Nephron progenitor cell (in vitro differentiated cells): Measurements from ENCODE around the gene VSX2.

Experiments
- DNase-seq: peaks from one replicate; pipeline ENCODE4 v3.0.0; 2021
- H3K27ac Mint-ChIP-seq: 2 replicates; pipeline ENCODE4 v1.8.0; 2021; ENCODE audit warnings: mild to moderate bottlenecking, moderate library complexity, mixed read lengths
- H3K27me3 Mint-ChIP-seq: 2 replicates; pipeline ENCODE4 v1.8.0; 2021; ENCODE audit warnings: mild to moderate bottlenecking, low read depth, mixed read lengths; ENCODE audit not compliant: poor library complexity
- H3K36me3 Mint-ChIP-seq: 2 replicates; pipeline ENCODE4 v1.8.0; 2021; ENCODE audit warnings: low read depth, mixed read lengths
- H3K4me1 Mint-ChIP-seq: 2 replicates; pipeline ENCODE4 v1.8.0; 2021; ENCODE audit warnings: mixed read lengths
- H3K4me3 Mint-ChIP-seq: 2 replicates; pipeline ENCODE4 v1.8.0; 2021; ENCODE audit warnings: mild to moderate bottlenecking, moderate library complexity, mixed read lengths
- H3K9me3 Mint-ChIP-seq: 2 replicates; pipeline ENCODE4 v1.8.0; 2021; ENCODE audit warnings: mild to moderate bottlenecking, moderate library complexity, mixed read lengths
- TF ChIP-seq, protein P1 (sequence below): fragments of 200-600 bp; sonication (generic); IDR thresholded peaks from 2 replicates; pipeline ENCODE4 v1.5.0; 2021; ENCODE audit warnings: antibody characterized with exemption

VSX2 gene

DNA sequence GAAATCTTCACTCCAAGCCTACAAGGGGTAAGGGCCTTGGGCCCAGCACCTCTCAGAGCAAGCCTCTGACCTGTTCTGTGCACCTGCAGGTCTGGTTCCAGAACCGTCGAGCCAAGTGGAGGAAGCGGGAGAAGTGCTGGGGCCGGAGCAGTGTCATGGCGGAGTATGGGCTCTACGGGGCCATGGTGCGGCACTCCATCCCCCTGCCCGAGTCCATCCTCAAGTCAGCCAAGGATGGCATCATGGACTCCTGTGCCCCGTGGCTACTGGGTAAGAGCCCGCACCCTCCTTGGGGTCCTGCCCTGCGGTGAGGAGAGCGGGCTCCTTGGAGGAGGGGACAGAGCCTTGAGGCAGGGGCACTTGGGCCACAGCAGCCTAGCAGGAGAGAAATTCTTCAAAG, 20.3 kb downstream of the VSX2 start:
- peak overlapping the region; percentile 36 for H3K4me3 Mint-ChIP-seq
- no peak for DNase-seq
- no peaks in the 10 kb centered on the region for H3K9me3 Mint-ChIP-seq
- TF ChIP-seq, protein P1, sequence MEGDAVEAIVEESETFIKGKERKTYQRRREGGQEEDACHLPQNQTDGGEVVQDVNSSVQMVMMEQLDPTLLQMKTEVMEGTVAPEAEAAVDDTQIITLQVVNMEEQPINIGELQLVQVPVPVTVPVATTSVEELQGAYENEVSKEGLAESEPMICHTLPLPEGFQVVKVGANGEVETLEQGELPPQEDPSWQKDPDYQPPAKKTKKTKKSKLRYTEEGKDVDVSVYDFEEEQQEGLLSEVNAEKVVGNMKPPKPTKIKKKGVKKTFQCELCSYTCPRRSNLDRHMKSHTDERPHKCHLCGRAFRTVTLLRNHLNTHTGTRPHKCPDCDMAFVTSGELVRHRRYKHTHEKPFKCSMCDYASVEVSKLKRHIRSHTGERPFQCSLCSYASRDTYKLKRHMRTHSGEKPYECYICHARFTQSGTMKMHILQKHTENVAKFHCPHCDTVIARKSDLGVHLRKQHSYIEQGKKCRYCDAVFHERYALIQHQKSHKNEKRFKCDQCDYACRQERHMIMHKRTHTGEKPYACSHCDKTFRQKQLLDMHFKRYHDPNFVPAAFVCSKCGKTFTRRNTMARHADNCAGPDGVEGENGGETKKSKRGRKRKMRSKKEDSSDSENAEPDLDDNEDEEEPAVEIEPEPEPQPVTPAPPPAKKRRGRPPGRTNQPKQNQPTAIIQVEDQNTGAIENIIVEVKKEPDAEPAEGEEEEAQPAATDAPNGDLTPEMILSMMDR, result no peak
- H3K4me1 Mint-ChIP-seq, result no peaks in the 10 kb centered on the region
- peaks cover 77% of the 10 kb centered on the region for H3K27me3 Mint-ChIP-seq
- H3K27ac Mint-ChIP-seq, result no peak overlapping the region
- no peaks in the 10 kb centered on the region for H3K36me3 Mint-ChIP-seq

DNA sequence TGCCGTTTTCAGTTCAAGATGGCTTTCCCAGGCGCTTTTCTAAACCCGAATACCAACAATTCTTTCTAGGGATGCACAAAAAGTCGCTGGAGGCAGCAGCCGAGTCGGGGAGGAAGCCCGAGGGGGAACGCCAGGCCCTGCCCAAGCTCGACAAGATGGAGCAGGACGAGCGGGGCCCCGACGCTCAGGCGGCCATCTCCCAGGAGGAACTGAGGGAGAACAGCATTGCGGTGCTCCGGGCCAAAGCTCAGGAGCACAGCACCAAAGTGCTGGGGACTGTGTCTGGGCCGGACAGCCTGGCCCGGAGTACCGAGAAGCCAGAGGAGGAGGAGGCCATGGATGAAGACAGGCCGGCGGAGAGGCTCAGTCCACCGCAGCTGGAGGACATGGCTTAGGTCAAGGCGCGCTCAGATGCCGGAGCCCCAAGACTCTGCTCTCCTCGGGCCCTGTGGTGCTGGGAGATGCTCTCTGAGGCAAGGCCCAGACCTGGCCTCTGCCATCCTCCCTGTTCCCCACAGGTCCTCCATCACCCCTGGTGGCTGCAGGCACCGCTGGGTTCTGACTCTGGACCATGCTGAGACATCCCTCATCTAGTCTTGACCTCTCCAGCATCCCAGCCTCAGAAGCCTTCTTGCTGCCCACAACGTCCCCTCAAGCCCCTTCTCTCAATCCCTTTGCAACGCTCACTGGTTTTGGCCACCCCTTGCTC, 21.4 kb downstream of the VSX2 start:
- Mint-ChIP-seq H3K4me3 (no peak overlapping the region), H3K4me1 (peaks cover 4% of the 10 kb centered on the region), H3K27me3 (peaks cover 66% of the 10 kb centered on the region), H3K36me3 (no peaks in the 10 kb centered on the region), H3K27ac (no peak overlapping the region), H3K9me3 (no peaks in the 10 kb centered on the region)
- TF ChIP-seq, protein P1, result no peak
- no peak for DNase-seq

DNA sequence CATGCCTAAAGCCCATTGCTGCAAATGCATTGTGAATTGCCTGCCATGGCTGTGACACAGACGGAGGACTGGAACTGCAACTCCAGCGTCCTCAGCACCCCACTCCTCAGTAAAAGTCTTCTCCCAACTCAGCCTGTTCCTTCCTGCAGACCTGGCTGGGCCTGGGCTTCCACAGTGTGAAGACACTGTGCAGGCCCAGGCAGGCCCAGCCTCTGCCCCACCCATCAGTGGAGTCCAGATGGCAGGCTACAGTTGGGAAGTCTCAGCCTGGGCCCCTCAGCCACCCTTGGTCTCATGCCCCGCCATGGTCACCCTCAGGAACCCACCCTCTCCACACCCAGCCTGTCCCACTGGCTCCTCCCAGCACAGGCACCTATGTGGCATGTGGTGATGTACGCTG, 22.0 kb downstream of the VSX2 start:
- Mint-ChIP-seq H3K9me3 (no peaks in the 10 kb centered on the region), H3K27me3 (peaks cover 63% of the 10 kb centered on the region), H3K27ac (no peak overlapping the region), H3K4me1 (peaks cover 9% of the 10 kb centered on the region), H3K4me3 (no peak overlapping the region), H3K36me3 (no peaks in the 10 kb centered on the region)
- TF ChIP-seq, protein P1, result no peak
- no peak for DNase-seq

DNA sequence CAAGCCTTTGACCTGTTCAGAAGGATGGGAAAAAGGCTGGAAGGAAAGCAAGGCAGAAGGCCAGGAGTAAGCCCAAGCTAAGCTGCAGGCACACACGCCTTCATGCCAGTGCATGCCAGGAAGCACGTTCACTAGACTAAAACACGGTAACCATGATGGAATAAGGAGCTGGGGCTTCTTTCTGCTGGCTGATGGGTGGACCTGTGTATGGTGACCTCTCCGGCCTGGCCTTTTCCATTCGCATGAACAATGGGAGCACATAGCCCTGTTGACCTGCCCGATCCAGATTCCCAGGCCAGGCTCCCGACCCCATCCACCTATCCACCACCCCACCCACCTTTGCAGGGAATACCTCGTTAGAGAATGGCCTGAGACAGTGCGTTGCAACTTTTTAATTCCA, 22.8 kb downstream of the VSX2 start:
- TF ChIP-seq, protein P1, result no peak
- H3K9me3 Mint-ChIP-seq, result no peaks in the 10 kb centered on the region
- no peak overlapping the region for H3K27ac Mint-ChIP-seq
- peaks cover 9% of the 10 kb centered on the region for H3K4me1 Mint-ChIP-seq
- H3K27me3 Mint-ChIP-seq, result peaks cover 56% of the 10 kb centered on the region
- no peaks in the 10 kb centered on the region for H3K36me3 Mint-ChIP-seq
- no peak for DNase-seq
- H3K4me3 Mint-ChIP-seq, result no peak overlapping the region

DNA sequence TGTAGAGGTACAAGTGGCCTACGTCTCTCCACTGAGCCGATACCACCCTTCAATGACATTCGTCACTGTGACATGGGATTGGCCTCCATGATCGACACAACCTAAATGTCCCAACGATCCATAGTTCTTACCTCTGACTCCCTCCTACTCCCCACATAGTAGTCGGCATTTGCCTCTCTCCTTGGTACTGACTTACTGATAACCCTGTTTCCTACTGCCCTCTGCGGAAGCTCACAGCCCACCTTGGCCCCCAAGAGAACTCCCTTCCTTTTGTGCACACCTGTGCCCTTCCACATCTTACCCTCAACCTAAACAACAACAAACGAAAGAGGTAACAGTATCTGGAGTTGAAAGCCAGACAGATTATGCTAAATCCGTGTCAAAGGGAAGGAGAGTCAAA, 23.9 kb downstream of the VSX2 start:
- peaks cover 9% of the 10 kb centered on the region for H3K4me1 Mint-ChIP-seq
- H3K36me3 Mint-ChIP-seq, result no peaks in the 10 kb centered on the region
- no peak overlapping the region for H3K4me3 Mint-ChIP-seq
- H3K9me3 Mint-ChIP-seq, result no peaks in the 10 kb centered on the region
- H3K27ac Mint-ChIP-seq, result no peak overlapping the region
- TF ChIP-seq, protein P1, result no peak
- H3K27me3 Mint-ChIP-seq, result peaks cover 48% of the 10 kb centered on the region
- DNase-seq, result no peak

DNA sequence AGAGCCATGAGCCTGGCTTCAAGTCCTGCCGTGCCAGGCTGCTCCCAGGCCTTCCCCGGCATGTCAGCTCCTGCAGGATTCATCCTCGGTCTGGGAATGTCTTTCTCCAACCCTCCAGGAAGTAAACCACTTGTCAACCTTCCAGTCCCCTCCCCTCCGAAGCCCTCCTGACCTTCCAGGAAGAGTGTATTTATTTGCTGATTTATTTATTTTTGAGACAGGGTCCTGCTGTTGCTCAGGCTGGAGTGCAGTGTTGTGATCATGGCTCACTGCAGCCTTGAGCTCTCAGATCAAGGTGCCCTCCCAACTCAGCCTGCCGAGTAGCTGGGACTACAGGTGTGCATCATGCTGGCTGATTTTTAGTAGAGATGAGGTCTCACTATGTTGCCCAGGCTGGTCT, 24.7 kb downstream of the VSX2 start:
- Mint-ChIP-seq H3K4me1 (peaks cover 9% of the 10 kb centered on the region), H3K27me3 (peaks cover 43% of the 10 kb centered on the region), H3K36me3 (no peaks in the 10 kb centered on the region), H3K4me3 (no peak overlapping the region), H3K27ac (no peak overlapping the region), H3K9me3 (no peaks in the 10 kb centered on the region)
- TF ChIP-seq, protein P1, result no peak
- DNase-seq, result no peak
